AG09319 (cell line): ENCODE data around the gene NRARP.

Source experiments
- DNase-seq: peaks from one replicate; pipeline ENCODE4 v3.0.0-alpha.2; 2010; ENCODE audit warnings: low read depth; ENCODE audit errors: extremely low read depth
- TF ChIP-seq, protein P1 (sequence below): IDR thresholded peaks from 2 replicates; pipeline ENCODE4 v1.5.1; 2011; ENCODE audit warnings: low read depth, mild to moderate bottlenecking, inconsistent platforms, low read length, moderate library complexity

The NRARP gene

DNA sequence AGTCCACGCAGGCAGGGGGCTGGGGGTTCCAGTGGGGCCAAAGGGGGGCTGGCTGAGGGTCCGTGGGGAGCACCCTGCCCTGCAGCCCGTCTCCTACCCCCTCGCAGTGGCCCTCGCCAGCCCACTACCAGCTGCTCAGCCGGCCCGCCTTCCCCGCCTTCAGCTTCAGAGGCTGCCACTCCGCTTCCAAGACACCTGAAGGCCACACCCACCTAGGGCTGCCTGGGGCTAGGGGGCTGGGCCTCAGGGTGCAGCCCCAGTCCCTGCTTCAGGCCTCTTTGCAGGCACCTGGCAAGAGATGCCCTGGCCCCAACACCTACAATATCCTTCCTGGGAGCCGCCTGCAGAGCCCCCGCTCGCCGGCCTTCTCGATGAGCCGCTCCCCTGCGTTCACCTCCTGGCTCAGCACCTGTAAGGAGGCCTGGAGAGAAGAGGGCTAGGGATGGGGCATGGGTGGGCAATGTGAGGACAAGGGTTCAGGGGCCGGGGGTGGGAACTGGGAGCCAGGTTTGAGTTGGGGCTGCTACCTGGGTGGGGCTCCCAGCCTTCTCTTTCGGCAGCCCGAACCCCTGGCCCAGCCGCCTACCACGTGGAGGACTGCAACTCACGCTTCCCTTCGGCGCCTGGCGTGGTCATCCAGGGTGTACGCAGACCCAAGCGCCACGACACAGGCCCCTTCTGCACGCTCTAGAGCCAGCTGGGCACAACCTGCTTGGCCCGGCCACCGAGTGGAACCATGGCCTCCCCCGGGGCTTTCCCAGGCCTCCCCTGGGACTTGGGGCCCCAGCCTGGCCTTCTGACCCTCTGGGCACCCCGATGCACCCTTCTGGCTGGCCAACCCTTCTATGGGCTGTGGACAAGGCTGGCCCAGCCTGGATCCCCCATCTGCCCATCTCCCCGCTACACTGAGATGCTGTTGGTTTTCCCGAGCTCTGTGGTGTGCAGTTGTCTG is 49.2 kb downstream of the NRARP start:
- DNase-seq: no peak
- TF ChIP-seq, protein P1, sequence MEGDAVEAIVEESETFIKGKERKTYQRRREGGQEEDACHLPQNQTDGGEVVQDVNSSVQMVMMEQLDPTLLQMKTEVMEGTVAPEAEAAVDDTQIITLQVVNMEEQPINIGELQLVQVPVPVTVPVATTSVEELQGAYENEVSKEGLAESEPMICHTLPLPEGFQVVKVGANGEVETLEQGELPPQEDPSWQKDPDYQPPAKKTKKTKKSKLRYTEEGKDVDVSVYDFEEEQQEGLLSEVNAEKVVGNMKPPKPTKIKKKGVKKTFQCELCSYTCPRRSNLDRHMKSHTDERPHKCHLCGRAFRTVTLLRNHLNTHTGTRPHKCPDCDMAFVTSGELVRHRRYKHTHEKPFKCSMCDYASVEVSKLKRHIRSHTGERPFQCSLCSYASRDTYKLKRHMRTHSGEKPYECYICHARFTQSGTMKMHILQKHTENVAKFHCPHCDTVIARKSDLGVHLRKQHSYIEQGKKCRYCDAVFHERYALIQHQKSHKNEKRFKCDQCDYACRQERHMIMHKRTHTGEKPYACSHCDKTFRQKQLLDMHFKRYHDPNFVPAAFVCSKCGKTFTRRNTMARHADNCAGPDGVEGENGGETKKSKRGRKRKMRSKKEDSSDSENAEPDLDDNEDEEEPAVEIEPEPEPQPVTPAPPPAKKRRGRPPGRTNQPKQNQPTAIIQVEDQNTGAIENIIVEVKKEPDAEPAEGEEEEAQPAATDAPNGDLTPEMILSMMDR: no peak

DNA sequence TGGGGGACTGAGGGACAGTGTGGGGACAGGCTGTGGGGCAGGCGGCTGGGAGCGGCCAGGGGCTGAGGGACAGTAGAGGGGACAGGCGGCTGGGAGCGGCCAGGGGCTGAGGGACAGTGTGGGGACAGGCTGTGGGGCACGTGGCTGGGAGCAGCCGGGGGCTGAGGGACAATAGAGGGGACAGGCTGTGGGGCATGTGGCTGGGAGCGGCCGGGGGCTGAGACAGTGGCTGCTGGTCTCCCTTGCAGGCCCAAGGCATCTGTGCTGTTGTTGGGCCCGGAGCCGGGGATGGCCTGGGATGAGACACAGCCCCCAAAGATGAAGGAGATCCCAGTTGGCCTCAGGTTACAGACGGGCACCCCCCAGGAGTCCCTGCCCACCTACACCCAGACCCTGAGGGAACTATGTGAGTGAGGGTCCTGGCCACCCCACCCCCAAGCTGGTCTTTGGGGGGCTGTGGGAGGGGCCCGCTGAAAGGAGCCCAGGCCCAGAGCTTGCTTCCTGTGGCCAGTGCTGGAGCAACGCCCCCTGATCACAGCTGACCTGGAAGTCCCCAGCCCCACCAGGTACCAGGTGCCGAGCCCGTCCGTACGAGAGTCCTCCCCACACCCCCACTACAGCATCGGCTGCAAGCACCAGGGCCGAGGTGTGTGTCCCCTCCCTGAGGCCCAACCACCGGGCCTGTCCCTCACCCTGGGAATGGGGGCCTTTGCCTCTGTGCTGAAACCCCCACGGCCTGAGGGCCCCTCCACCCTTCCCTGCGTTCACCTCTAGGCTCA is 50.4 kb downstream of the NRARP start:
- TF ChIP-seq, protein P1: no peak
- DNase-seq: no peak

DNA sequence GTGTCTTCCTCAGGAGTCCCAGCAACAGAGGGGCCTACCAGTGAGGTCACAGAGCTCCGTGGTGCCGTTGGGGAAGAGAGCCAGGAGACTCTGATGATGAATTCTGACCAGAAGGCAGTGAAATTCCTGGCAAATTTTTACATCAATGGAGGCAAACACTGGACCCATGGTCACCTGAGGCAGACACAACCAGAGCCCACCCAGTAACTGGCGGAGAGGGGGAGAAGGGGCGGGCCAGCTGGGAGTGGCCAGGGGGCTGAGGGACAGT is 50.9 kb downstream of the NRARP start, which contains the start of gene STPG3:
STPG3 (plus strand) TSS at position 93 of the 268 bp plus-strand sequence; CDS start at position 94, 1 bp downstream.
- DNase-seq: no peak
- TF ChIP-seq, protein P1: no peak

DNA sequence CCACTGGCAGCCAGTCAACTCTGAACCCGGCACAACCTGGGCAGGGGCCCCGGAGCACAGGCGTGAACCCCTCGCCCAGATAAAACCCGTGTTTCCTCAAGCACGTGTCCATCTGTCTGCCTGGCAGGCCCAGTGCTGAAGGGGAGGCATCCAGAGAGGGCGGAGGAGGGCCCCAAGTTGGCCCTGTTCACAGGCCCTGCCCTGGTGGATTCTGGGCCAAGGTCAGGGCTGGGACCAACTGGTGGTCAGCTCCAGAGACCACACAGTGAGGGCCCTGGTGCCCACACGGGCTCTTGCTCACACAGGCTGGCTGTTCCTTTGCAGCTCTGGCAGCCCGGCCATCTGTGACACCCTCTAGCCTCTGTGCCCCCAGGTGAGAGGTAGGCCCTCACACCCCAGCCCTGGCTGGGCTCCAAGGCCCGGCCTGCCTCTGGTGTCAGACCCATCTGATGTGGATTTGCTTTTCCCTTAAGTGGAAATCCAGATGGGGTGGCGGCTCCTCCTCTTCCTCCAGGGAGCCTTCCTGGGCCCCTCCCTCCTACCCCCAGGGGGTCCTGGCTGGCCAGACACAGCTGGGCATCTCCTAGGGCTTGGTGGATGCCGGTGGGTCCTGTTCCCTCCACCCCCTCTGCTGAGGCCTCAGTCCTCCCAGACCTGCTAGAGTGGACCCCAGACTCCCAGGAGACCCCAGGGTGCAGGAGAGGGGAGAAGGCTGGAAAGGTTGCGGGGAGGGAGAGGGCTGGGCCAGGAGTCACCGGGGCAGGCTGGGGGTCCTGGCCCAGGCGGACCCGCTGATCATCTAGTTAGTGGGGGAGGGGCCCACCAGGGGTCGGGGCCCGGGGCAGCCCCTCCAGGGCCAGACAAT is 51.5 kb downstream of the NRARP start:
- no peak for DNase-seq
- TF ChIP-seq, protein P1: no peak
